ENCODE measurements around the gene APCDD1L. TPM values are rescaled to one million over a fixed set of nuclear protein-coding genes. Genes with fewer than 3 reads are reported as not detected.

The APCDD1L gene
- total and polyA plus RNA-seq, 4 donors: 0.02 to 0.74 (median 0.31) TPM

DNA sequence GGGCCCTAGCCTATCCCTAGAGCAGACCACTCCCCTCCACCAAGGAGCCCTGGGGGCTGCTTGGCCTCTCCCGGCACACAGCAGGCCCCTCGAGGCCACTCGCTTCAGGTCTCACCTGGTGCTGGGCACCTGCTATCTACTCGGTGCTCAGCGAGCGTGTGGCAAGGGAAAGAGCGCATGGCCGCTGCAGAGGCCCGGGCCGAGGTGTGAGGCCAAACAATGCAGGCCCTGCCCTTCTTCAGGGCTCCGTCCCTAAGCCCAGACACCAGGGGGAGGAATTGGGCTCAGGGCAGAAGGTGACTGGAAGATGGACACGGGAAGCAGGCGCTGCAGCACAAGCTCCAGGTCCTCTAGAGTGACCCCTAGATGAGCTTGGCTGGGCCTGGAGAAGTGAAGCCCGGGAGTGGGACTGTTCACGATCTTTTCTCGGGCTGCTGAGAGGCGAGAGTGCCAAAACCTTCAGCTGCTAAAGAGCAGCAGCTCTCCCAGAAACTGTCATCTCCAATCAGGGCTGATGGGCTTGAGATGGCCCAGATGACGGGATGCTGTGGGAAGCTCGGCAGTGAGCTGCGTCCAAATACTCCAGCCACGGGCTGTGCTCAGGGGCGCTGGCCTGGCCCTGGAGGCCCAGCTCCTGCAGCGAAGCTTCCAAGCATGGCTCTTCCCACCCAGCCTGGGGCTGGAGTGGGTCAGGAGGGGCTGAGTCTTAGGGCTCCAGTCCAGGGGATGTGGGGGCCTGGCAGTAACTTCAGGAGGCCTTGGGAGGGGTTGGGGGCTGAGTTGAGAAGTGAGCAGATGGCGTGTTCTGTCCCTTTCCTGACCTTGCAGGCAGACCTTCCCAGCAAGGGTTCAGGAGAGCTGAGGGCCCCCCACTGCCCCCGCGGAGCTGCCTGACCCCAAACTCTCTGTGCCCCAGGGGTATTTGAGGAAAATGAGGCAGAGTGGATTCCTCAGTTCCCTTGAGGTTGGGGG lies 43.7 kb downstream of the APCDD1L start:
- Histone ChIP-seq H3K36me3 (ENCODE audit: control insufficient read depth in 4 of 4, insufficient read depth in 4 of 4, low read length in 4 of 4) (no peaks in the 10 kb centered on the region), H3K4me1 (ENCODE audit: control insufficient read depth in 5 of 5, insufficient read depth in 5 of 5, low read length in 5 of 5) (peaks cover 0 to 37% (median 3%) of the 10 kb centered on the region in 5 donors), H3K9ac (ENCODE audit: insufficient read depth in 1 of 2, low read length in 2 of 2) (no peak overlapping the region), H3K4me3 (no peak overlapping the region), H3K27me3 (ENCODE audit: control insufficient read depth in 3 of 3, insufficient read depth in 3 of 3, low read length in 2 of 3) (no peaks in the 10 kb centered on the region), H3K27ac (ENCODE audit: low read depth in 1 of 2, low read length in 1 of 2) (no peak overlapping the region), H3K9me3 (ENCODE audit: control insufficient read depth in 4 of 4, insufficient read depth in 3 of 4, low read length in 3 of 4) (no peaks in the 10 kb centered on the region)
- TF ChIP-seq, protein P1, sequence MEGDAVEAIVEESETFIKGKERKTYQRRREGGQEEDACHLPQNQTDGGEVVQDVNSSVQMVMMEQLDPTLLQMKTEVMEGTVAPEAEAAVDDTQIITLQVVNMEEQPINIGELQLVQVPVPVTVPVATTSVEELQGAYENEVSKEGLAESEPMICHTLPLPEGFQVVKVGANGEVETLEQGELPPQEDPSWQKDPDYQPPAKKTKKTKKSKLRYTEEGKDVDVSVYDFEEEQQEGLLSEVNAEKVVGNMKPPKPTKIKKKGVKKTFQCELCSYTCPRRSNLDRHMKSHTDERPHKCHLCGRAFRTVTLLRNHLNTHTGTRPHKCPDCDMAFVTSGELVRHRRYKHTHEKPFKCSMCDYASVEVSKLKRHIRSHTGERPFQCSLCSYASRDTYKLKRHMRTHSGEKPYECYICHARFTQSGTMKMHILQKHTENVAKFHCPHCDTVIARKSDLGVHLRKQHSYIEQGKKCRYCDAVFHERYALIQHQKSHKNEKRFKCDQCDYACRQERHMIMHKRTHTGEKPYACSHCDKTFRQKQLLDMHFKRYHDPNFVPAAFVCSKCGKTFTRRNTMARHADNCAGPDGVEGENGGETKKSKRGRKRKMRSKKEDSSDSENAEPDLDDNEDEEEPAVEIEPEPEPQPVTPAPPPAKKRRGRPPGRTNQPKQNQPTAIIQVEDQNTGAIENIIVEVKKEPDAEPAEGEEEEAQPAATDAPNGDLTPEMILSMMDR (IDR thresholded peaks at IDR 0.05; ENCODE audit: control extremely low read depth, extremely low read depth): no peak
- 79 to 91% methylated on average over 26 of the region's 26 CpGs for WGBS, 2 donors
- DNase-seq: peak; percentile 92 to 98 (median 97)
- no peak for ATAC-seq (ENCODE audit: insufficient read depth, low FRiP score)

- H3K27ac ChIP-seq (ENCODE audit: low read depth in 1 of 2, low read length in 1 of 2): no peak overlapping the region
- no peaks in the 10 kb centered on the region for H3K9me3 ChIP-seq (ENCODE audit: control insufficient read depth in 4 of 4, insufficient read depth in 3 of 4, low read length in 3 of 4)
- no peak for DNase-seq
- WGBS, 2 donors: 92 to 96% methylated on average over 19 of the region's 19 CpGs
- H3K36me3 ChIP-seq (ENCODE audit: control insufficient read depth in 4 of 4, insufficient read depth in 4 of 4, low read length in 4 of 4): no peaks in the 10 kb centered on the region
- H3K4me3 ChIP-seq: no peak overlapping the region
- no peaks in the 10 kb centered on the region for H3K27me3 ChIP-seq (ENCODE audit: control insufficient read depth in 3 of 3, insufficient read depth in 3 of 3, low read length in 2 of 3)
- TF ChIP-seq, protein P1 (IDR thresholded peaks at IDR 0.05; ENCODE audit: control extremely low read depth, extremely low read depth): no peak
- no peak for ATAC-seq (ENCODE audit: insufficient read depth, low FRiP score)
- peaks cover 0 to 37% (median 3%) of the 10 kb centered on the region in 5 donors for H3K4me1 ChIP-seq (ENCODE audit: control insufficient read depth in 5 of 5, insufficient read depth in 5 of 5, low read length in 5 of 5)
- H3K9ac ChIP-seq (ENCODE audit: insufficient read depth in 1 of 2, low read length in 2 of 2): no peak overlapping the region
These were observed 44.6 kb downstream of the APCDD1L start for GRCh38 chr20:58470336-58471192.

DNA sequence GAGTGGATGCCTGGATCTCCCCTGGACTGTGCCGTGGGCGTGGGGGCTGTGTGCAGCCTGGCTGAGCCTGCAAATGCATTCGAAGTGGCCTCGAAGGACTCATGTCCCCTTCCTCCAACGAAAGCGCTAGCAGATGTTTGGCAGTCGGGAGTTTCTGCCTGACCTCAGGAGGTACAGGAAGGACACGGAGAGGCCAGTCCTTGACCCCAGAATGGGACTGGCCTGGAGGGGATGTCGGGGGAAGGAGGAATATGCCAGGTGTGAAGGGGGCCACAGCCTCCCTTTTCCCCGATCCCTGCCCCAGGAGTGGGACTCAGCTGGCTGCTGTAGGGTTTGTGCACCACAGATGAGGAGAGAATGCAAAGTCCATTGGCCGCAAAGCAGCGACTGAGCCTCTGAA lies 45.6 kb downstream of the APCDD1L start:
- H3K9me3 ChIP-seq (ENCODE audit: control insufficient read depth in 4 of 4, insufficient read depth in 3 of 4, low read length in 3 of 4): no peaks in the 10 kb centered on the region
- H3K4me1 ChIP-seq (ENCODE audit: control insufficient read depth in 5 of 5, insufficient read depth in 5 of 5, low read length in 5 of 5): peaks cover 0 to 42% (median 3%) of the 10 kb centered on the region in 5 donors
- no peak overlapping the region for H3K4me3 ChIP-seq
- no peak overlapping the region for H3K27ac ChIP-seq (ENCODE audit: low read depth in 1 of 2, low read length in 1 of 2)
- WGBS, 2 donors: 88 to 92% methylated on average over 12 of the region's 12 CpGs
- no peaks in the 10 kb centered on the region for H3K36me3 ChIP-seq (ENCODE audit: control insufficient read depth in 4 of 4, insufficient read depth in 4 of 4, low read length in 4 of 4)
- no peaks in the 10 kb centered on the region for H3K27me3 ChIP-seq (ENCODE audit: control insufficient read depth in 3 of 3, insufficient read depth in 3 of 3, low read length in 2 of 3)
- H3K9ac ChIP-seq (ENCODE audit: insufficient read depth in 1 of 2, low read length in 2 of 2): no peak overlapping the region
- DNase-seq: no peak
- TF ChIP-seq, protein P1 (IDR thresholded peaks at IDR 0.05; ENCODE audit: control extremely low read depth, extremely low read depth): no peak
- no peak for ATAC-seq (ENCODE audit: insufficient read depth, low FRiP score)

Measured in lung (tissue), 12 donors.